T47D (cell line): Measurements from ENCODE around the gene KCNN3.

Source experiments
- DNase-seq, 2 experiments: peaks; one replicate each; pipeline versions ENCODE4 v3.0.0 to v3.0.0-alpha.2; 2011 to 2012; ENCODE audit warnings: low read depth in 1 of 2, low spot score in 1 of 2
- JUND ChIP-seq: IDR thresholded peaks from 2 replicates; pipeline ENCODE4 v1.6.1; 2012; ENCODE audit warnings: low read depth
- in situ Hi-C: cut with HindIII; loops from 2 replicates; pipeline ENCODE4 v1.10.0; 2016; ENCODE audit warnings: low sequenced_read_pairs, low pct_unique_long_range_greater_than_20kb

Gene KCNN3

GRCh38 chr1:154778275-154778674 is 91.8 kb downstream of the KCNN3 start:
- in situ Hi-C loops, result no loop called here
- TF ChIP-seq JUND, result no peak
- no peak for DNase-seq

- no peak for TF ChIP-seq JUND
- in situ Hi-C loops, result no loop called here
- DNase-seq, result no peak
Observed at GRCh38 chr1:154777781-154778180, 92.3 kb downstream of the KCNN3 start.

GRCh38 chr1:154777154-154777553 is 92.9 kb downstream of the KCNN3 start:
- in situ Hi-C loops, result no loop called here
- no peak for DNase-seq
- no peak for TF ChIP-seq JUND

- in situ Hi-C loops, result no loop called here
- no peak for DNase-seq
- no peak for TF ChIP-seq JUND
Observed at GRCh38 chr1:154775621-154776605, 94.2 kb downstream of the KCNN3 start.

GRCh38 chr1:154774175-154774855 is 95.8 kb downstream of the KCNN3 start:
- in situ Hi-C loops, result no loop called here
- DNase-seq, result no peak
- no peak for TF ChIP-seq JUND

GRCh38 chr1:154773551-154773950 is 96.5 kb downstream of the KCNN3 start:
- in situ Hi-C loops, result no loop called here
- DNase-seq, result no peak
- TF ChIP-seq JUND, result no peak

- in situ Hi-C loops, result no loop called here
- DNase-seq, result no peak
- no peak for TF ChIP-seq JUND
Observed at GRCh38 chr1:154772606-154773506, 97.2 kb downstream of the KCNN3 start.

GRCh38 chr1:154772056-154772455 is 98.0 kb downstream of the KCNN3 start:
- TF ChIP-seq JUND, result no peak
- in situ Hi-C loops, result no loop called here
- DNase-seq, result no peak

- DNase-seq, result no peak
- no peak for TF ChIP-seq JUND
- in situ Hi-C loops, result no loop called here
Observed at GRCh38 chr1:154770897-154771594, 99.0 kb downstream of the KCNN3 start.

- DNase-seq, result no peak
- in situ Hi-C loops, result no loop called here
- no peak for TF ChIP-seq JUND
Observed at GRCh38 chr1:154769193-154769895, 100.7 kb downstream of the KCNN3 start.

GRCh38 chr1:154768456-154769125 is 101.5 kb downstream of the KCNN3 start:
- in situ Hi-C loops, result no loop called here
- TF ChIP-seq JUND, result no peak
- no peak for DNase-seq
